Kidney tubule cell (primary cell): ENCODE data around the gene TRIL.

ENCODE experiments used
- DNase-seq: peaks from one replicate; pipeline ENCODE4 v3.0.0-alpha.2; 2018; ENCODE audit warnings: low spot score

Gene TRIL

DNA sequence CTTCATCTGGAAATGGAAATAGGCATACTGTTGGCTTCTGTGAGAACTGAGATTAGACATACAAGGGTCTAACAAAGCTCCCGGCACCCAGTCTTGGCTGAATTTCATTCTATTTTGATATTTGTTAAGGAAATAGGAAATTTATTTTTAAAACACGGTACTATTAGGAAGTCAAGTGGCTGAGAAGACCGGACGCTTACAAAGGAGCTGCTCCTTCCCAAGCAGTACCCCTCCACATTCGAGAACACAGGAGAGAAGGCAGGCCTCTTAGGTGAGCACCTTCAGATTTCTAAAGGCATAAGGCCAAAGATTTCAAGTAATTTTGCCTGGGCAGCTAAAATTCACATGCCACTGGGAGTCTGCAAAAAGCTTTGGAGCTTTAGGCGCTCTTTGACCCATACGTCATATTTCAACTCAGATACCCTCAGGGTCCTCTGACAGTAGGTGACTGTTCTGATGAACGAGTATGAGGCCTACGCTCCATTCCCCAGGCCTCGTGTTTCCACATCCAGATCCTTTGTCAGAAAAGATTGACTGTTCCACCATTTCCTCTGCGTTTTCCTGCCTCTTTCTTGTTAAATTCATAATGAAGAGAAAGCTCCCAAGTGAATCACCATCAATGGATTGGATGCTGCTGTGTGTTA is 17.3 kb downstream of the TRIL start:
- DNase-seq: no peak

- DNase-seq: no peak
These were observed 18.1 kb downstream of the TRIL start for GRCh38 chr7:28939844-28940544.

GRCh38 chr7:28939367-28939766 is 18.8 kb downstream of the TRIL start:
- DNase-seq: no peak

- DNase-seq: no peak
These were observed 20.5 kb downstream of the TRIL start for GRCh38 chr7:28937619-28938018.

- no peak for DNase-seq
These were observed 21.0 kb downstream of the TRIL start for GRCh38 chr7:28937103-28937502.

- DNase-seq: peak; percentile 30
These were observed 24.2 kb downstream of the TRIL start for GRCh38 chr7:28933846-28934320.

- DNase-seq: no peak
These were observed 26.6 kb downstream of the TRIL start for GRCh38 chr7:28931565-28931964.

DNA sequence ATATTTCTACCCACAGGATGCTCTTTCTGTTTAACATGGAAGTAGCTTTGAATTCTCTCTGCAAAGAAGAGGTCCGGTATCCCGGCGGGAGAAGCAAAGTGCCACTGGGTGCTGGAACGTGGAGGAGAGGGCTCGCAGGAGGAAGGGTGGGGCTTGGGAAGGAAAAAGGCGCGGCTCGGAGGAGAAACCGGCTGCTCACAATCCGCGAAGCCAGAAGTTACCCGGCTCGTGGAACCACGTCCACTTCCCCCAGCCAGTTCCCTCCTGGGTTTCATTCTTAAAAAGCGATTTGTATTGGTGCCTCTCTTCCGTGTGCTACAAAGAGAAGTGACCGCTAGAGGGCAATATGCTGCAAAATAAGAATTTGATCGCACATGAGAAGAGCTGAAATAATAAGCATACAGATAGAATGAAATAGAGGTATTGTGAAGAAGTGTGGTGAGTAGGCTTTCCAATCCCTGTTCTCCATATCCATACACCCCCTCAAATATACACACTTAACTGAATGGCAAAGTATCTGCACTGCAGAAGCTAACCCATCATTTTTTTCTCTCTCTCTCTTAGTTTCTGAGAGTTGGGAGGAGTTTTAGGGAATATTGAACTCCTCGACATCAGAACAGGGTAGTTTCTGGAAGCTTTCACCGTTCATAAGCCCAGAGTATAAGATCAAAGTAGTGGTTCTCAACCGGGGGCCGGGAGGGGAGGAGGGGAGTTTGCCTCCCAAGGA is 31.1 kb downstream of the TRIL start:
- peak; percentile 90 for DNase-seq

DNA sequence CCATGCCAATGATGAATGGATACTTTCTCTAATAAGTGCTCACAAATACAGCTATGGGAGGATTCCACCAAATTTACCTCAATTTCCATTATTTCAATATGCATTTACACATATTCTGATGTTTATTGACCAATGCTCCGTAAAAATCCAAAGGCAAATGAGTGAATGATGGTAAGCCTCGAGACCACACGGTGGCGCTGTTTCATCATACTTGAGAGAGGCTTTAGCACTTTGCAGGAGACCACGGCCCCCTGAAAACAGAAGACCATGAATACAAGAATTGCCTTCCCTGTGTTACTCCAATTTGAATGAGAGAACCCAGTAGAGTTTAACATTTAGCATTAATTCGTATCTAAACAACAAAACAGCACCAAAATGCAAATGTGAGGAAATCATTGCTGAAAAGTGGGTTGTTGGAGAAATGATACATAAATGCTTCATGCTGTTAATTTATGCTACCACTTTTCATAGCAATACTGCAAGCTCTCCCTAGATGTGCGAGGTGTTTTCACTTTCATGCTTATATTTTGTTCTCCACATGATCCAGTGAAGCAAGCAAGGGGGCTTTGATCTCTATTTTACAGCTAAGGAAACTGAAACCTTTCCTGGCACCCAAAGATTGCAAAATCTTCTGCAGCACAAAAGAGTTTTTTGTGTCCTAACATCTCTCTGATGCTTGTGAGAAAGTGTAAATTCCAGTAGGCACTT is 35.4 kb downstream of the TRIL start:
- DNase-seq: peak; percentile 72

DNA sequence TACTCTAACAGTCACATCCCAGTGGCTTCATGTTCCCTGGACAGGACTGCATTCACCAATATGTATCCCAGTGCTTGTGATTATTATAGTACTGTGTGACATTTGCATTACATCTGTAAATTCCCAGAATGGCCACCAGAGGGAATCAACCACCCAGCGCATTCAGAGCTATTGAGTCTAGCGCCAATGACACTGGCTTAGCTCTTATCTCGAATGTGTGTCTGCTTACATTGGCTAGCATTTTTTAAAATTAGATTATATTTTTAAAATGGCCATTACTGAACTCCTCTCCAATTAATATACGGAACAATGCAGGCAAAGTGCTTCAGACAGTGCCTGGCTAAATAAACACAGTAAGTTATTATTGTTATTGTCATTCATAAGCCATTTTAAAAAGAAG is 36.3 kb downstream of the TRIL start:
- peak; percentile 70 for DNase-seq

GRCh38 chr7:28920424-28920823 is 37.7 kb downstream of the TRIL start:
- peak; percentile 30 for DNase-seq

GRCh38 chr7:28919510-28919909 is 38.6 kb downstream of the TRIL start:
- no peak for DNase-seq

DNA sequence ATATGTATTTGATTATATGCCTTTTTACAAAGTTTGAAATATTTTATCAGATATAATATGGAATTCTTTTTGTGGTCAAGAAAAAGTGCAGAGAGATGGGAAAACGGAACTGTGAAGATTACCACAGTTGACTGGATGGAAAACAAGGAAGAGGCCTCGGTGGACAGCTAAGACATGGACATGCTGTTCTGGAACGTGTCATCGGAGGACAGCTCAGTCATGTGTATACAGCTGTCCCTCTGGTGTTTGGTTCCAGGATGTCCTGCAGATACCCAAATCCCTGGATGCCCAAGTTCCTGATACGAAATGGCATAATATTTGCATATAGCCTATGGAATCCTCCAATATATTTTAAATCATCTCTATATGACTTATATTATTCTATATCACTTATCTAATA is 49.4 kb downstream of the TRIL start:
- no peak for DNase-seq

- DNase-seq: no peak
These were observed 52.7 kb downstream of the TRIL start for GRCh38 chr7:28905464-28905863.

DNA sequence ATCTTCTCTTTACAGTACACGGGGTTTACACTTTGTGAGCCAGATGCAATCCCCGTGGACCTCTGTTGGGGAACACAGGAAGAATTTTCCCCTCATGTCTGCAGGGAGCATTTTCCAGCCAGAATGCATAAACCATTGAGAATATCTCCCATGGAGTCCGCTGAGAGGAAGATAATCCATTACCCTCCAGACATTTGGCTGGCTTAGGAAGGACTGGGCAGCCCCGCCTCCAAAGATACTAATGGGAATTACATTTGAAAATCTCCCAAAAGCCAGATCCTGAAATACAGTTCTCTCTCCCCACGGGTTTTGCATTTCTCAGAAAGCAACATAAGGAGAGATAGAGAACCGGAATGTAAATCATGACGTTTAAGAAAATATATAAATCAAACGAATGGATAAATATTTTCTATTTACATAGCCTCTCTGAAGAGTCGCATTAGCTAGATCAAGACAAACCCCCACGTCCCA is 53.5 kb downstream of the TRIL start:
- DNase-seq: no peak

GRCh38 chr7:28903730-28904577 is 54.2 kb downstream of the TRIL start:
- peak; percentile 34 for DNase-seq
